H1 (cell line): Measurements from ENCODE around the gene DHCR7. TPM values are rescaled to one million over a fixed set of nuclear protein-coding genes. Genes with fewer than 3 reads are reported as not detected.

Experiments used
- CTCF ChIA-PET: fragments of 300-600 bp; sonication (Branson Sonifier 250); formaldehyde crosslinking; loops from one replicate; lab custom pipeline; 2021; ENCODE audit not compliant: partially characterized antibody; lab: Charles Lee
- POLR2A ChIA-PET: fragments of 300-600 bp; sonication (Branson Sonifier 250); formaldehyde crosslinking; loops from one replicate; lab custom pipeline; 2021; ENCODE audit warnings: inconsistent platforms; ENCODE audit not compliant: partially characterized antibody; lab: Charles Lee
- DNase-seq, 2 experiments: peaks; one replicate each; pipeline versions ENCODE4 v3.0.0 to v3.0.0-alpha.2; 2010 to 2022; ENCODE audit warnings: low spot score in 2 of 2, low read depth in 1 of 2, mixed read lengths in 1 of 2
- FAIRE-seq: peaks from 2 replicates; lab custom pipeline; 2011; peaks lifted over from hg19 to GRCh38; lab: Jason Lieb, UNC
- H2AFZ ChIP-seq: 2 replicates; pipeline ENCODE4 v1.8.1; 2012; ENCODE audit warnings: low read length, inconsistent platforms
- H2AK5ac ChIP-seq: 2 replicates; pipeline ENCODE4 v1.6.1; 2013; ENCODE audit warnings: low read depth, low read length
- H2BK120ac ChIP-seq: replicated peaks from 2 replicates; pipeline ENCODE3; 2013; ENCODE audit warnings: low read depth, low read length, inconsistent platforms
- H2BK12ac ChIP-seq: 2 replicates; pipeline ENCODE4 v1.6.1; 2013; ENCODE audit warnings: low read depth, low read length
- H2BK15ac ChIP-seq: 2 replicates; pipeline ENCODE4 v1.6.1; 2013; ENCODE audit warnings: low read length
- H2BK20ac ChIP-seq: 2 replicates; pipeline ENCODE4 v1.6.1; 2013; ENCODE audit warnings: low read length
- H2BK5ac ChIP-seq: 2 replicates; pipeline ENCODE4 v1.6.1; 2013; ENCODE audit warnings: low read depth, low read length
- H3K14ac ChIP-seq: 2 replicates; pipeline ENCODE4 v1.6.1; 2013; ENCODE audit warnings: inconsistent platforms; ENCODE audit not compliant: insufficient read length
- H3K18ac ChIP-seq: 2 replicates; pipeline ENCODE4 v1.6.1; 2013; ENCODE audit warnings: low read length; ENCODE audit errors: extremely low read depth
- H3K23ac ChIP-seq: 2 replicates; pipeline ENCODE4 v1.6.1; 2013; ENCODE audit warnings: inconsistent platforms; ENCODE audit not compliant: insufficient read length
- H3K23me2 ChIP-seq: 2 replicates; pipeline ENCODE4 v1.6.1; 2013; ENCODE audit warnings: low read depth, low read length
- H3K27ac ChIP-seq: 2 replicates; pipeline ENCODE4 v1.6.1; 2011; ENCODE audit warnings: low read depth, low read length, inconsistent platforms
- H3K27me3 ChIP-seq, 4 experiments: replicated peaks in 1 of 4; 1 replicate in 1 of 4; 2 replicates in 3 of 4; pipeline versions ENCODE4 v1.6.1 to v1.8.1; 2011 to 2013; ENCODE audit warnings: low read length in 3 of 4, mild to moderate bottlenecking in 3 of 4, inconsistent platforms in 2 of 4, mixed read lengths in 2 of 4, moderate library complexity in 1 of 4; ENCODE audit not compliant: control insufficient read depth in 3 of 4, insufficient read depth in 3 of 4; ENCODE audit errors: extremely low read depth in 1 of 4
- H3K36me3 ChIP-seq, 4 experiments: 2 replicates each; pipeline versions ENCODE4 v1.6.1 to v1.8.1; 2011 to 2013; ENCODE audit warnings: mild to moderate bottlenecking in 4 of 4, low read length in 3 of 4, moderate library complexity in 2 of 4, control low read depth in 1 of 4, inconsistent platforms in 1 of 4; ENCODE audit not compliant: insufficient read depth in 4 of 4, control insufficient read depth in 2 of 4
- H3K4ac ChIP-seq: replicated peaks from 2 replicates; pipeline ENCODE3; 2013; ENCODE audit warnings: low read length, low read depth, mixed read lengths, inconsistent platforms; ENCODE audit not compliant: insufficient read length
- H3K4me1 ChIP-seq, 4 experiments: replicated peaks in 1 of 4; 1 replicate in 1 of 4; 2 replicates in 3 of 4; pipeline versions ENCODE4 v1.6.1 to v1.8.1; 2011 to 2013; ENCODE audit warnings: low read length in 3 of 4, inconsistent platforms in 2 of 4, mixed read lengths in 1 of 4; ENCODE audit not compliant: insufficient read depth in 4 of 4, control insufficient read depth in 3 of 4
- H3K4me2 ChIP-seq, 2 experiments: 2 replicates each; pipeline versions ENCODE4 v1.6.1 to v1.8.1; 2011 to 2013; ENCODE audit warnings: low read depth in 2 of 2, low read length in 2 of 2, control low read depth in 1 of 2, inconsistent platforms in 1 of 2, mild to moderate bottlenecking in 1 of 2; ENCODE audit not compliant: insufficient read depth in 1 of 2
- H3K4me3 ChIP-seq, 4 experiments: fragments of 200-600, 300-600 bp in 1 of 4; sonication (generic), shearing (Covaris generic), sonication (Bioruptor Twin) in 1 of 4; 2 replicates each; pipeline versions ENCODE4 v1.5.1 to v1.8.1; 2011 to 2016; ENCODE audit warnings: low read length in 4 of 4, low read depth in 3 of 4, control low read depth in 2 of 4, inconsistent platforms in 2 of 4, mild to moderate bottlenecking in 2 of 4, mixed read lengths in 1 of 4, moderate library complexity in 1 of 4; ENCODE audit not compliant: insufficient read depth in 2 of 4; ENCODE audit errors: extremely low read depth in 1 of 4
- H3K56ac ChIP-seq: replicated peaks from 2 replicates; pipeline ENCODE3; 2013; ENCODE audit warnings: low read depth, mild to moderate bottlenecking, mixed read lengths, low read length, inconsistent platforms; ENCODE audit not compliant: insufficient read length
- H3K79me1 ChIP-seq: 2 replicates; pipeline ENCODE4 v1.6.1; 2013; ENCODE audit warnings: low read depth, low read length, control low read depth
- H3K79me2 ChIP-seq, 2 experiments: 2 replicates each; pipeline versions ENCODE4 v1.6.1 to v1.8.1; 2012 to 2013; ENCODE audit warnings: low read length in 2 of 2, mild to moderate bottlenecking in 2 of 2, inconsistent platforms in 1 of 2; ENCODE audit not compliant: insufficient read depth in 2 of 2, control insufficient read depth in 1 of 2
- H3K9ac ChIP-seq, 4 experiments: replicated peaks in 1 of 4; 1 replicate in 1 of 4; 2 replicates in 3 of 4; pipeline versions ENCODE4 v1.6.1 to v1.8.1; 2011 to 2013; ENCODE audit warnings: low read depth in 3 of 4, low read length in 3 of 4, control low read depth in 2 of 4, mild to moderate bottlenecking in 2 of 4, moderate library complexity in 2 of 4, inconsistent platforms in 1 of 4; ENCODE audit errors: extremely low read depth in 1 of 4
- H3K9me3 ChIP-seq, 2 experiments: 2 replicates each; pipeline versions ENCODE4 v1.6.1 to v1.8.1; 2012 to 2013; ENCODE audit warnings: mild to moderate bottlenecking in 2 of 2, moderate library complexity in 2 of 2, control low read depth in 1 of 2, inconsistent platforms in 1 of 2, low read depth in 1 of 2, low read length in 1 of 2, mixed read lengths in 1 of 2; ENCODE audit not compliant: insufficient read depth in 2 of 2
- H4K20me1 ChIP-seq, 2 experiments: replicated peaks in 1 of 2; 2 replicates each; pipeline versions ENCODE3 to v1.8.1; 2011 to 2013; ENCODE audit warnings: inconsistent platforms in 2 of 2, low read length in 2 of 2, mild to moderate bottlenecking in 1 of 2; ENCODE audit not compliant: insufficient read depth in 2 of 2, control insufficient read depth in 1 of 2
- H4K5ac ChIP-seq: 2 replicates; pipeline ENCODE4 v1.6.1; 2013; ENCODE audit warnings: low read length, low read depth, mixed read lengths, inconsistent platforms; ENCODE audit not compliant: insufficient read length
- H4K8ac ChIP-seq: 2 replicates; pipeline ENCODE4 v1.8.0; 2013; ENCODE audit warnings: mild to moderate bottlenecking, moderate library complexity, low read length, inconsistent platforms; ENCODE audit not compliant: insufficient read depth; ENCODE audit errors: extremely low read depth
- H4K91ac ChIP-seq: replicated peaks from 2 replicates; pipeline ENCODE3; 2013; ENCODE audit warnings: low read length, mixed read lengths, inconsistent platforms; ENCODE audit not compliant: insufficient read length
- CBX5 ChIP-seq: fragments of 300-800, 300-1000 bp; sonication (generic); IDR thresholded peaks from 2 replicates; pipeline ENCODE4 v1.7.1; 2016; ENCODE audit warnings: antibody characterized with exemption, low read length, low read depth
- JUND ChIP-seq: IDR thresholded peaks from 2 replicates; pipeline ENCODE4 v1.6.1; 2011; ENCODE audit warnings: mild to moderate bottlenecking, improper control_type of control experiment, low read length
- KDM1A ChIP-seq: fragments of 200-600, 300-600 bp; sonication (generic); IDR thresholded peaks from 2 replicates; pipeline ENCODE4 v1.7.1; 2016; ENCODE audit warnings: mild to moderate bottlenecking, low read length, borderline replicate concordance
- NRF1 ChIP-seq: IDR thresholded peaks from 2 replicates; pipeline ENCODE4 v1.6.1; 2011; ENCODE audit warnings: mild to moderate bottlenecking, low read depth, low read length, improper control_type of control experiment
- PHF8 ChIP-seq: fragments of 200-600 bp; sonication (generic); conservative IDR thresholded peaks from 2 replicates; pipeline ENCODE4 v1.7.1; 2012; ENCODE audit warnings: low read depth, mild to moderate bottlenecking, inconsistent platforms, low read length, moderate library complexity
- POLR2AphosphoS5 ChIP-seq: IDR thresholded peaks from 2 replicates; pipeline ENCODE4 v1.6.1; 2011; ENCODE audit warnings: low read depth, low read length
- RFX5 ChIP-seq: IDR thresholded peaks from 2 replicates; pipeline ENCODE4 v1.6.1; 2011; ENCODE audit warnings: low read depth, low read length, improper control_type of control experiment, borderline replicate concordance
- SP4 ChIP-seq: IDR thresholded peaks from 2 replicates; pipeline ENCODE4 v1.6.1; 2012; ENCODE audit warnings: low read length, inconsistent platforms
- TAF7 ChIP-seq: optimal IDR thresholded peaks from 2 replicates; pipeline ENCODE3; 2011; ENCODE audit warnings: low read depth, mild to moderate bottlenecking, inconsistent platforms, low read length, moderate library complexity, borderline replicate concordance
- USF2 ChIP-seq: IDR thresholded peaks from 2 replicates; pipeline ENCODE4 v1.6.1; 2011; ENCODE audit warnings: low read length, improper control_type of control experiment
- YY1 ChIP-seq: IDR thresholded peaks from 2 replicates; pipeline ENCODE4 v1.6.1; 2011; ENCODE audit warnings: low read depth, mild to moderate bottlenecking, low read length
- WGBS, 2 experiments: shearing (Covaris generic) in 1 of 2; methylation state at CpG; one replicate each; pipeline versions ENCODE4 v1.1.6 to v1.1.7; 2013 to 2015; ENCODE audit warnings: low lambda C conversion rate in 2 of 2, mixed read lengths in 2 of 2, inconsistent platforms in 1 of 2, low coverage in 1 of 2, missing lambda C conversion rate in 1 of 2; ENCODE audit not compliant: insufficient replicate concordance in 2 of 2, insufficient coverage in 1 of 2, insufficient read length in 1 of 2; ENCODE audit errors: extremely low coverage in 1 of 2, missing lambda C conversion rate in 1 of 2; 5-methylcytosine and 5-hydroxymethylcytosine counted together
- polyA plus RNA-seq, 7 experiments: library from polyadenylated mRNA; depleted of rRNA in 3 of 7; stranded (reverse) in 5 of 7; unstranded in 2 of 7; fragments of >200 nt in 5 of 7; fragments of 200-250 nt in 2 of 7; gene quantifications; 1 replicate in 5 of 7; 2 replicates in 1 of 7; 4 replicates in 1 of 7; pipeline versions ENCODE4 v1.2.1 to v1.2.3, GENCODE V29; 2011 to 2013; ENCODE audit warnings: missing spikeins in 2 of 7, mixed read lengths in 2 of 7
- total RNA-seq: library from RNA; stranded (reverse); fragmentation: NEBNext Ultra II Directional; extraction: Animal tissue kit (Norgen Biotek cat#: 25700); gene quantifications from 2 replicates; pipeline ENCODE4 v1.2.1, GENCODE V29; 2021

Gene DHCR7
- total and polyA plus RNA-seq, 2 of the 8 experiments (the other 6 are each of a cell fraction or from before 2014, with no cell fraction given), result 144 to 157 TPM

GRCh38 chr11:71406681-71407080, 41.5 kb downstream of the DHCR7 start:
- Histone ChIP-seq H3K18ac (no peak overlapping the region), H3K36me3 (no peaks in the 10 kb centered on the region), H2AK5ac (no peak overlapping the region), H4K91ac (no peak overlapping the region), H3K14ac (no peak overlapping the region), H2BK12ac (no peak overlapping the region), H3K79me1 (no peaks in the 10 kb centered on the region), H2AFZ (no peak overlapping the region), H3K4me1 (no peaks in the 10 kb centered on the region), H3K4me3 (no peak overlapping the region), H2BK5ac (no peak overlapping the region; the same call in 1 of the 2 replicates), H3K23ac (no peak overlapping the region), H4K5ac (no peak overlapping the region), H3K4ac (no peak overlapping the region), H3K4me2 (no peak overlapping the region), H3K79me2 (no peaks in the 10 kb centered on the region), H3K56ac (no peak overlapping the region), H3K9ac (no peak overlapping the region), H4K20me1 (peaks cover 1% of the 10 kb centered on the region in 2 experiments), H3K27ac (no peak overlapping the region), H2BK120ac (no peak overlapping the region), H3K23me2 (no peaks in the 10 kb centered on the region), H2BK20ac (no peak overlapping the region), H4K8ac (no peak overlapping the region; the same call in 1 of the 2 replicates), H2BK15ac (no peak overlapping the region), H3K9me3 (peaks cover 4 to 5% of the 10 kb centered on the region in 2 experiments; a peak in 2 of 4 replicates), H3K27me3 (no peaks in the 10 kb centered on the region; a peak in 1 of 7 replicates)
- DNase-seq, result no peak
- no peak for TF ChIP-seq TAF7
- TF ChIP-seq USF2, result no peak
- no peak for TF ChIP-seq YY1
- TF ChIP-seq KDM1A, result no peak
- TF ChIP-seq RFX5, result no peak
- no peak for TF ChIP-seq SP4
- no peak for TF ChIP-seq JUND
- no peak for TF ChIP-seq PHF8
- TF ChIP-seq POLR2AphosphoS5, result no peak
- no peak for TF ChIP-seq CBX5
- TF ChIP-seq NRF1, result no peak
- ChIA-PET CTCF (interaction anchor here (1.0 to 4.4 kb wide), 2 partner anchors 13 to 35 kb away, joined by 3 to 20 read pairs; no protein-coding TSS in a partner anchor), POLR2A (interaction anchor here (1.1 kb wide), 1 partner anchor 290 kb away, joined by 3 read pairs; no protein-coding TSS in a partner anchor)
- no peak for FAIRE-seq
- 84% methylated on average over 10 of the region's 10 CpGs; no CpG with 5 or more reads in 1 of the 2 experiments for WGBS, 2 experiments
